ENCODE results near the gene HSD17B8. TPM values are rescaled to one million over a fixed set of nuclear protein-coding genes. Genes with fewer than 3 reads are reported as not detected.
"Not testable (repeated sequence)": the region's sequence is repeated elsewhere in the genome, so short reads cannot be mapped to it uniquely, and the experiment has no call there.

HSD17B8 gene
- total RNA-seq, 1 experiment from 2014 or later = not detected

GRCh38 chr6:33211136-33211535 is 6.7 kb downstream of the HSD17B8 start:
- Histone ChIP-seq H3K27me3 (peaks cover 2% of the 10 kb centered on the region; the same call in 1 of the 2 replicates), H3K36me3 (peaks cover 27% of the 10 kb centered on the region), H3K9me3 (no peaks in the 10 kb centered on the region), H3K4me3 (no peak overlapping the region)
- no peak for DNase-seq

GRCh38 chr6:33211666-33212422 is 7.4 kb downstream of the HSD17B8 start:
- Histone ChIP-seq H3K9me3 (no peaks in the 10 kb centered on the region), H3K4me3 (no peak overlapping the region), H3K27me3 (peaks cover 2% of the 10 kb centered on the region; the same call in 1 of the 2 replicates), H3K36me3 (peaks cover 27% of the 10 kb centered on the region)
- DNase-seq = no peak

- peak overlapping the region; percentile 41 for H3K4me3 ChIP-seq
- H3K9me3 ChIP-seq = no peaks in the 10 kb centered on the region
- H3K36me3 ChIP-seq = peaks cover 27% of the 10 kb centered on the region
- peaks cover 2% of the 10 kb centered on the region; the same call in 1 of the 2 replicates for H3K27me3 ChIP-seq
- no peak for DNase-seq
Observed at GRCh38 chr6:33212857-33213165, 8.4 kb downstream of the HSD17B8 start.

GRCh38 chr6:33213166-33213988 is 8.9 kb downstream of the HSD17B8 start:
- H3K27me3 ChIP-seq = peaks cover 2% of the 10 kb centered on the region; the same call in 1 of the 2 replicates
- peak; percentile 64 for DNase-seq

GRCh38 chr6:33213989-33214335 is 9.5 kb downstream of the HSD17B8 start:
- DNase-seq = no peak

More at GRCh38 chr6:33213166-33213988, 8.9 kb downstream of the HSD17B8 start:
- peak overlapping the region; percentile 41 for H3K4me3 ChIP-seq
- H3K9me3 ChIP-seq = no peaks in the 10 kb centered on the region
- peaks cover 23% of the 10 kb centered on the region for H3K36me3 ChIP-seq

DNA sequence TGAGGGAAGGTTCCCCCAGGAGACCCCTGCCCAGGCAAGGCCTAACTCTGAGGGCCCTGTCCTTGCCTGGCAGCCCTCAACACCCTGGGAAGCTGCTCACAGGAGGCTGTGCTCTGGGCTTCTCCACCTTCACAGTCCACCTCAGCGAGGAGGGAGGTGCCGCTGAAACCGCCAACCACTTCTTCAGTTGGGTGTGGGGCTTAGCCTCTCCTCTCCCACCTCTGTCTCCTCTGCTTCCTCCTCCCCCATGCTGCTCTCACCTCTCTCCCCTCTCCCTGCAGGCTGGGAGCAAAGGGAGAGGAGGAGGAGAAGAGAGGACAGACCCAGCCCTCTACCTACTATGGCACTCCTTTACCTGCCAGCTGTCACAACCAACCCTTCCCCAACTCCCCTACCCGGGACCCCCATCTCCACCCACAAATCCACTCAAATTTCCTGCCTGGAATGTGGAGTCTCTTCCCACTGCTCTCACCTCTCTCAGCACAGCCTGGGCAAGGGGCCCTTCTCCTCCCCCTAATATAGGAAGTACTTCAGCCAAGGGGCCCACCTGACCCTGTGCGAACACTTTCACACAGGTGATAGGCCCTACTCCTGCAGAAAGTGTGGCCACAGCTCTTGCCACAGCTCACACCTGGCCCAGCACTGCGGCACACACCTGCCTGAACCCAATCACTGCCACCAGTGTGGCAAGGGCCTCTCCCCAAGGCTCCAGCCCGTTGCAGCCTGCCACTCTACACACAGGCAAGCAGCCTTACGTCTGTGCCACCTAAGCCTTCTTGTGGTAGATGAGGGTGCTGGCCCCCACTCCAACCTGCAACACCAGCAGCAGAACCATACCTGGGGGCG is 11.0 kb downstream of the HSD17B8 start:
- no peak for DNase-seq
- Histone ChIP-seq H3K36me3 (peaks cover 5% of the 10 kb centered on the region), H3K9me3 (no peaks in the 10 kb centered on the region)

More at GRCh38 chr6:33213989-33214335, 9.5 kb downstream of the HSD17B8 start:
- Histone ChIP-seq H3K9me3 (no peaks in the 10 kb centered on the region), H3K4me3 (no peak overlapping the region; the same call in 1 of the 2 replicates), H3K27me3 (peaks cover 4% of the 10 kb centered on the region; the same call in 1 of the 2 replicates), H3K36me3 (peaks cover 21% of the 10 kb centered on the region)

DNA sequence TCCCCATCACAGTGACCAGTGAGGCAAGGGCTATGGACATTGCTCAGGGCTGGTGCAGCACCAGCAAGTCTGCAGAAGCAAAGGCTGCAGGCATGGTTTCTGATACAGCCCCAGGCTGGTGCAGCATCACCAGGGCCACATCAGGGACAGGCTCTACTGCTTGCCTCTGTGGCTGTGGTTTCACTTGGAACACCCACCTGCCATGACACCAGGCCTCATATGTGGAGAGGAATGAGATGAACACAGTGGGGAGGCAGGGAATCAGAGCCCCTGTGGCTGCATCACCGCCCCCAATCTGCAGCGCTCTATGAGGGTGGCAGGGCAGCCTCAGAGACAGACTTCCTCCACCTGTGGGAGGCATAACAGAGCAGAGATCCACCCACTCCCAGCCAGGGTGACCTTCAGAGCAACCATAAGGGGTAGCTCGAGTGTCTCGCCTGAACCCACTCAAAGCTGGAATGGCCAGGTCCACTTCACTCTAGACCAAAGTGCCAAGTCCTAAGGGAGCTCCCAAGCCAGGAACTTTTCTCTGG is 11.7 kb downstream of the HSD17B8 start:
- H3K36me3 ChIP-seq = no peaks in the 10 kb centered on the region

More for the DNA sequence above, 11.0 kb downstream of the HSD17B8 start:
- Histone ChIP-seq H3K27me3 (peaks cover 8% of the 10 kb centered on the region), H3K4me3 (no peak overlapping the region)

GRCh38 chr6:33217246-33217645 is 12.8 kb downstream of the HSD17B8 start:
- Histone ChIP-seq H3K27me3 (peaks cover 21% of the 10 kb centered on the region), H3K36me3 (no peaks in the 10 kb centered on the region), H3K4me3 (no peak overlapping the region), H3K9me3 (no peaks in the 10 kb centered on the region)
- no peak for DNase-seq

More for the DNA sequence above, 11.7 kb downstream of the HSD17B8 start:
- H3K9me3 ChIP-seq = no peaks in the 10 kb centered on the region
- H3K4me3 ChIP-seq = no peak overlapping the region
- no peak for DNase-seq
- H3K27me3 ChIP-seq = peaks cover 14% of the 10 kb centered on the region

- DNase-seq = no peak
- no peaks in the 10 kb centered on the region for H3K36me3 ChIP-seq
- H3K27me3 ChIP-seq = peaks cover 24% of the 10 kb centered on the region
- H3K9me3 ChIP-seq = no peaks in the 10 kb centered on the region
- no peak overlapping the region for H3K4me3 ChIP-seq
Observed at GRCh38 chr6:33217681-33218080, 13.2 kb downstream of the HSD17B8 start.

GRCh38 chr6:33226503-33227120 is 22.2 kb downstream of the HSD17B8 start:
- H3K36me3 ChIP-seq, H3K4me3 ChIP-seq, DNase-seq: not testable (repeated sequence)

DNA sequence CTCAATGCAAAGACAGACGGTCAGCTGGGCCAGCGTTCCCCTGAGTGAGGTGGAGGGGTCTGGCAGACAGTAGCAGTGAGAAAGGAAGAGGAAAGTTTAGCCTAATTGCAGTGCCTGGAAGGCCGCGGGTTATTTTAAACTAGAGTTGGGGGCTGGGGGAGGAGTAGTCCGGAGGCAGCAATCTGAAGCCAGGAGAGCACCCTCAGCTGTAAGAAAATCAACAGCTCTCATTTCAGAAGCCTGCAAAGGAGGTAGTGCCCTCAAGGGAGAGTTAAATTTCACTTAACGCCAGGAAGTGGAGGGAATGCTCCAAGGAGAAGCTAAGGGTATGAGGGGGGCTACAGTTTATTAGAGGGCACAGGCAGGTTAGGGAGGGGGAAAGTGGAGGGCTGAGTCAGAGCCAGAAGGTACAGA is 30.8 kb downstream of the HSD17B8 start:
- H3K27me3 ChIP-seq = peaks cover 18% of the 10 kb centered on the region
- H3K9me3 ChIP-seq = no peaks in the 10 kb centered on the region
- DNase-seq = no peak
- no peak overlapping the region for H3K4me3 ChIP-seq
- no peaks in the 10 kb centered on the region for H3K36me3 ChIP-seq

More at GRCh38 chr6:33226503-33227120, 22.2 kb downstream of the HSD17B8 start:
- peaks cover 36% of the 10 kb centered on the region for H3K27me3 ChIP-seq
- H3K9me3 ChIP-seq = not testable (repeated sequence)

GRCh38 chr6:33236328-33236727 is 31.9 kb downstream of the HSD17B8 start:
- Histone ChIP-seq H3K27me3 (peaks cover 18% of the 10 kb centered on the region), H3K4me3 (no peak overlapping the region), H3K9me3 (no peaks in the 10 kb centered on the region), H3K36me3 (no peaks in the 10 kb centered on the region)
- no peak for DNase-seq

GRCh38 chr6:33236852-33237251 is 32.4 kb downstream of the HSD17B8 start:
- no peak overlapping the region for H3K4me3 ChIP-seq
- H3K27me3 ChIP-seq = peaks cover 18% of the 10 kb centered on the region
- no peaks in the 10 kb centered on the region for H3K36me3 ChIP-seq

GRCh38 chr6:33237741-33238140 is 33.3 kb downstream of the HSD17B8 start:
- Histone ChIP-seq H3K4me3 (no peak overlapping the region), H3K36me3 (no peaks in the 10 kb centered on the region), H3K27me3 (peaks cover 21% of the 10 kb centered on the region), H3K9me3 (no peaks in the 10 kb centered on the region)
- no peak for DNase-seq

More at GRCh38 chr6:33236852-33237251, 32.4 kb downstream of the HSD17B8 start:
- H3K9me3 ChIP-seq = no peaks in the 10 kb centered on the region
- no peak for DNase-seq

GRCh38 chr6:33241968-33242367 is 37.5 kb downstream of the HSD17B8 start:
- H3K27me3 ChIP-seq = peaks cover 15% of the 10 kb centered on the region
- H3K9me3 ChIP-seq = no peaks in the 10 kb centered on the region
- no peak overlapping the region for H3K4me3 ChIP-seq
- H3K36me3 ChIP-seq = no peaks in the 10 kb centered on the region
- DNase-seq = no peak

GRCh38 chr6:33243476-33243875 is 39.0 kb downstream of the HSD17B8 start:
- Histone ChIP-seq H3K36me3 (no peaks in the 10 kb centered on the region), H3K9me3 (no peaks in the 10 kb centered on the region), H3K27me3 (peaks cover 13% of the 10 kb centered on the region), H3K4me3 (no peak overlapping the region)
- DNase-seq = no peak

Measured in MG63 (cell line).